ENCODE data around the gene SHC2.
"Not testable (repeated sequence)": the region's sequence is repeated elsewhere in the genome, so short reads cannot be mapped to it uniquely, and the experiment has no call there.

The SHC2 gene

DNA sequence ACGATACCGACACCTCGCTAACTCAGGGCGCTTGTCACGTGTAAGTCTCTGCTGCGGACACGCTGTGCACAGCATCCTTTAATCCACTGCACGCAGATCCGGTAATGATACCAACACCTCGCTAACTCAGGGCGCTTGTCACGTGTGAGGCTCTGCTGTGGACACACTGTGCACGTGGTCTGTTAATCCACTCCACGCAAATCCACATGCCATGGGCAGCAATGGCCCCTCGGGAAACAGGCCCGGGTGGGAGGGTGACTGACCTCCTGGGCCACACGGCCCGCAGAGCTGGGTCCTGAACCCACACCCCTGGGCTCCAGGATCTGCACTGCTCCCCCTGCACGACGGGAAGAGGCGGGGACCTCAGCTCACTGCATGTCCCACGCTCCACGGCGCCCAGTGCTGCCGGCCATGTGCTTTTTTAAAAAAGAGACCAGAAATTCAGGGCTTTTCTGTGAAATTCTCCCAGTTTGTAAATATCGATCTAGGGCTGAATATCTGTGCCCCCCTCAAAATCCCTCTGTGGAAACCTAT is 16.1 kb downstream of the SHC2 start:
- FAIRE-seq, result no peak

- FAIRE-seq, result no peak
Observed at GRCh38 chr19:443005-443404, 17.8 kb downstream of the SHC2 start.

GRCh38 chr19:442085-442484 is 18.7 kb downstream of the SHC2 start:
- FAIRE-seq, result no peak

DNA sequence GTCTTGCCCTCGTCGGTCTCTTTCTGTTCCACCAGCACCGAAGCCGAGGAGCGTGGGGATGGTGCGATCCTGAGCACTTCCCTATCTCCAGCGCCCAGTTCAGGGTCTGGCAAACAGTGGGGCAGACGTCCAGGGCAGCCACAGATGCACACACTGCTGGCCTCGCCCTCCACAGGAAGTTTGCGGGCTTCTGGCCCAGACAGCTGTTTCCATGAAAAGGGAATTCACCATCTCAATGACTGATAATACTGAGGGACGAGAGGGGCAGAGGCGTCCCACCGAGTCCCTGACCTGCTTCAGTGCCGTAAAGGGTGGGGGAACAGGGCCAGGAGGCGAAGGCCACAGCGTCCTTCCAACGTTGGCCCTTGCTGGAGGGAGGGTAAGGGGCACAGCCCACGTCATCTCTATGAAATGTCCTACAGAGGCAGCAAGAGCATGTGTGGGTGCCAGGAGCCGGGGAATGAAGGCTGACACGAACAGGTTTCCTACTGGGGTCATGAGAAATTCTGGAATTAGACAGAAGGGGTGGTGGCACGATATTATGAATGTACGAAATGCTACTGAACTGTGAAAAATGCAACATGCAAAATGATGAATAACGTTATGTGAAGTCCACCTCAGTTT is 19.5 kb downstream of the SHC2 start:
- no peak for FAIRE-seq

GRCh38 chr19:440391-441212 is 20.2 kb downstream of the SHC2 start:
- FAIRE-seq, result no peak

DNA sequence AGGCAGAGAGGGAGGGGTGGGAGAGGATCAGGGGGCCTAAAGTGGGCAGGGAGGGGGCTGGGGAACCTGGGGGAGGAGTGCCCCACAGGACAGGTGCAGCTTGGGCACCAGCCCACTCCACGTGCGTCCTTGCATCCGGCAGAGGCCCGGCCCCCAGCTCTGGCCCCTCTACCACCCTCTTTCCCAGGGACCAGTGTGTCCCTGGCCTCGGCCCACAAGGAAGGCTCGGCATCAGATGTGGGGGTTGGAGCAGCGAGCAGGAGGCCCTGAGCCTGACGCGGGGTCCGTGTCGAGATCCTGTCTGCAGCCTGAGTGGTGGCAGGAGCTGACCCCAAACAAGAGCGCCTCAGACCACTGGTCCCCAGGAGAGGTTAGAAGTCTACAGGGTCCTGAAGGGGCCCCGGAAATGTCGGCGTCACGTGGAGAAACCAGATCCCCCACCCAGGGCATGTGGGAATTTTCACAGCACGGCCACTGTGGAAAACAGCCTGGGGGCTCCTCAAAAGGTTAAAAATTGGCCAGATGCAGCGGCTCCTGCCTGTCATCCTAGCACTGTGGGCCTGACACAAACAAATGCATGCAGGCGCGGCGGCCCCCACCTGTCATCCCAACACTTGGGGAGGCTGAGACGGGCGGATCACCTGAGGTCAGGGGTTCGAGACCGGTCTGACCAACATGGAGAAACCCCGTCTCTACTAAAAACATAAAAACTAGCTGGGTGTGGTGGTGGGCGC is 21.5 kb downstream of the SHC2 start:
- FAIRE-seq, result no peak

DNA sequence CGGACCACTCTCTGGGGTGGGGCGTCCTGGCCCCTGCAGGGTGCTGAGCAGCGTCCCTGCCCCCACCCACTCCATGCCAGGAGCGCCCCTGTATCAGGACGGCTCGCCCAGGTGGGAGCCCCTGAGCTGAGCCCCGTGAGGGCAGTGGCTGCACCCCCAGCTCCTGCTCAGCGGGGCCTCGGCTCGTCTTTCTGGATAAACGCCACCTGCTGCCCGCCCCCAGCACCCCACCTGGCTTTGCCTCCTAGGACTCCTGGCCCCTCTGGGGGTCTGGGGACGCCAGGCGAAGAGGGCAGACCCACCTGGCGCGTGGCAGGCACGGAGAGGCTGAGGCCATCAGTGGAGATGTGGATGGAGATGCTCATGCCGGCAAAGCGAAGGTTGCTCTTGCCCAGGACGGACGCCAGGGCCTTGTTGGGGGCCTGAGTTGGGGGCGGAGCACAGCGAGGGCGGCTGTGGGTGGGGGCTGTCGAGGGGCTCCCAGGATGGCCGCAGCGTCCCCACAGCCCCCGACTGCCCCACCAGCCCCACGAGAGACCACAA is 22.3 kb downstream of the SHC2 start:
- no peak for FAIRE-seq

- no peak for FAIRE-seq
Observed at GRCh38 chr19:437041-437440, 23.8 kb downstream of the SHC2 start.

DNA sequence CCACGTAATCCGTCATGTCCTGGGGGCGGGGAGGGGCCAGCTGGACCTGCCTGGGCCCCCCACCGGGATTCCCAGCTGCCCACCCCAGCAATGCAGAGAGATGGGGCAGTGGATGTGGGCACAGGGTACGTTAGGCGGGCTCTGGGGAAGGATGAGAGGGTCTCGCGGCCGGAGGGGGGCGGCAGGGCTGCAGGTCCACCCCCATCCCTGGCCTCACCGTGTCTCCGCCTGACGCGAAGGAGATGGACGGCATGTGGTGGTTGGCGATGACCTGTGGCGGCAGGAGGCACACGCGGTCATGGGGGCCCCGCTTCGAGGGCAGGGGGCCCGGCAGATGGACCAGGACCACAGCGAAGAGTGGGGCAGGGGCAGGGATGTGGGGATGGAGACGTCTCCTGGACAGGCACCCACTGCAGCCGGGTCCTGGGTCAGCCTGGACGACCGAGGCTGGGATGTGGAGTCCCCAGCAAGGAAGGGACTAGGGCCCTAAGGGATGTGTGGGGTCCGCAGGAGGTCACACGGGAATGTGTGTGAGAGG is 24.4 kb downstream of the SHC2 start:
- no peak for FAIRE-seq

DNA sequence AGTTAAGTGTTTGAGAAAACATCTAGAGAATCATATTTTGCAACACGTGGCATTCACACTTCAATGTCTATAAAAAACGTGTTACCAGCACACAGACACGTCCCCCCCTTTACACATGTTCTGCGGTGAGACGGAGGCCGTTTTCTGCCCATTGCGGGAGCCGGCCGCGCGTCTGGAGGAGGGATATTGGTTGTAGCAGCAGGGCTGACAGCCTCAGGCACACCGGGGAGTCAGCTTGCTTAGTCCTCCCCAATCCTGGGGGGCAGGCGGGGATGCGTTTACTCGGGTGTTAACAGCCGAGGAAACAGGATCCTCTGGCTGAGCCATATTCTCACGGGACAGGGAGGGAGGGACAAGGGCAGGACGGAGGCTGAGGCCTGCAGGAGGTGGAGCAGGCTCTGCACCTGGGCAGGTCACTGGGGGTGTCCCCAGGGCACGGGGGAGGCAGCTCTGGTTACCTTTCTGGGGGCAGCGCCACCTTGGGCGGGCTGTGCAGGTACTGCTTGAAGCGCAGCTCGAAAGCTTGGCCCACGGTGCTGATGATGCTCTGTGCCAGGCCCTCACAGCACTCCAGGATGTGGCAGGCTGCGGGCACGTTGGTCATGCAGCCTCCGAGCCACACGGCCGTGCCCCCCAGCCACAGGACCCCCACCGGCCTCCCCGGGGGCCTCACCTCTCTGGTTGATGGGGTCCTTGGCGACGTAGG is 25.0 kb downstream of the SHC2 start:
- FAIRE-seq, result no peak

- FAIRE-seq, result no peak
Observed at GRCh38 chr19:435056-435706, 25.7 kb downstream of the SHC2 start.

- FAIRE-seq, result no peak
Observed at GRCh38 chr19:434152-434960, 26.5 kb downstream of the SHC2 start.

DNA sequence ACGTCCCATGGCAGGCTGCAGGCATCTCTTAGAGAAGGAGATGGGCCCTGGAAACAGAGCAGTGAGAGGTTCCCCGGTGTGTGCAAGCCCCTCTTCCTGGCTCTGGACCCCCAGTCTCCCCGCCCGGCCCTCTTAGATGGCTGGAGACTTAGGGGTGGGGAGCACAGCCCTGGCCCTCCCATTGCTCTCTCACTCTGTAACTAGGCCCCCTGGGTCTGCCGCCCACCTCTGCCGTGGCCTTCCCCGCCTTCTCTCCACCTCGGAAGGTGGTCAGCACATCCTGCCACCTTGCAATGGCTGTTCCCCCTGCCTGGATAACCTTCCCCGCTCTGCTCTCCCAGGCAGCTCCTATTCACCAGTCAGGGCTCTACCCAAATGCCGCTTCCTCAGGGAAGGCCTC is 30.1 kb downstream of the SHC2 start:
- FAIRE-seq, result no peak

DNA sequence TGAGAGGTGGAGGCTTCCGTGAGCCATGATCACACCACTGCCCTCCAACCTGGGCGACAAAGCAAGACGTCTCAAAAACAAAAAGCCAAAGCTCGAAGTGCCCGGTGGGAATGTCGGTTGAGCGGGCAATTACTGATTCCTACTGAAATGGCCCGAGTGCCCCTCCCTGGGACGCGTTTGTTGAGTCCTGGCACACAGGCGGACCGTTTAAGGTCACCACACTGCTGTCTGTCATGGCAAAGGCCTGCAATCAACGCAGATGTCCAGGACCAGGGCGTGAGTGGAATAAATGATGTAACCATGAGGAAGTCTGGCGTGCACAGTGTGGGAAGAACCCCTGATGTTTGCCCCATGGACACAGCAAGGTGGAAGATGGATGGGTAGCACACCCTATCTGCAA is 32.7 kb downstream of the SHC2 start:
- no peak for FAIRE-seq

GRCh38 chr19:427675-428074 is 33.2 kb downstream of the SHC2 start:
- FAIRE-seq, result not testable (repeated sequence)

GRCh38 chr19:426725-427445 is 33.9 kb downstream of the SHC2 start:
- no peak for FAIRE-seq

DNA sequence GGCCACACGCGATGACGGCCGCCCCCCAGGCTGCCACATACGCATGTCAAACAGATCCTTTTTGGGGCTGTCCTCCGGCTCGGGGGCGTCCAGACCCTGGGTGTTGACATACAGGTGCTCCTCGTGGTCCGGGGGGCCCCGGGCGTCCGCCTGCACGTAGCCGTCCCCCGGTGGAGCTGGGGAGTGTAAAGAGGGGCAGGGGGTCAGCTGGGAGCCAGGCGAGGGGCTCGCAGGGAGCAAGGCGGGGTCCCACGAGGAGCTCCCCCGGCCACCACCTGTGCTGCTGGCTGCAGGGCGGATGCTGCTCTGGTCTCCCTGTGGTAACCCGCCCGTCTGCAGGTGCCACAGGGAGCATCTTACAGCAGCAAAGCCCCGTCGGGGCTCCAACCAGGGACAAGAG is 35.8 kb downstream of the SHC2 start:
- FAIRE-seq, result no peak

DNA sequence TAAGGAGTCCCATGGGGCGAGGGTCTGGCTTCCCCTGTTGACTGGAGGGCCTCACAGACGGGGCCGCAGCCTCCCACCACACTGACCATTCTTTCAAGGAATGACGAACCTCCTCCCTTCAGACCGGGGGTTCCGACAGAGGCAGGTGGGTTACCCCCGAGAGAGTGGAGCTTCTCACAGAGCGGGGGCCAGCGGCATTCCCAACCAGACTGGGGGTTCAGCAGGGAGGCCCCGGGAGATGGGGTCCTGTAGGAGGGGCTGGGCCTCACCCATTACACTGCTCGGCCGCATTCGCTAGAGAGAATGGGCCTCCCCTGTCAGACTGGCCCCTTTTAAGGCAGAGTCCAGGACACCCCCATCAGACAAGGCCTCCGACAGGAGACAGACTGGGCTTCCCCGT is 36.3 kb downstream of the SHC2 start:
- FAIRE-seq, result no peak

DNA sequence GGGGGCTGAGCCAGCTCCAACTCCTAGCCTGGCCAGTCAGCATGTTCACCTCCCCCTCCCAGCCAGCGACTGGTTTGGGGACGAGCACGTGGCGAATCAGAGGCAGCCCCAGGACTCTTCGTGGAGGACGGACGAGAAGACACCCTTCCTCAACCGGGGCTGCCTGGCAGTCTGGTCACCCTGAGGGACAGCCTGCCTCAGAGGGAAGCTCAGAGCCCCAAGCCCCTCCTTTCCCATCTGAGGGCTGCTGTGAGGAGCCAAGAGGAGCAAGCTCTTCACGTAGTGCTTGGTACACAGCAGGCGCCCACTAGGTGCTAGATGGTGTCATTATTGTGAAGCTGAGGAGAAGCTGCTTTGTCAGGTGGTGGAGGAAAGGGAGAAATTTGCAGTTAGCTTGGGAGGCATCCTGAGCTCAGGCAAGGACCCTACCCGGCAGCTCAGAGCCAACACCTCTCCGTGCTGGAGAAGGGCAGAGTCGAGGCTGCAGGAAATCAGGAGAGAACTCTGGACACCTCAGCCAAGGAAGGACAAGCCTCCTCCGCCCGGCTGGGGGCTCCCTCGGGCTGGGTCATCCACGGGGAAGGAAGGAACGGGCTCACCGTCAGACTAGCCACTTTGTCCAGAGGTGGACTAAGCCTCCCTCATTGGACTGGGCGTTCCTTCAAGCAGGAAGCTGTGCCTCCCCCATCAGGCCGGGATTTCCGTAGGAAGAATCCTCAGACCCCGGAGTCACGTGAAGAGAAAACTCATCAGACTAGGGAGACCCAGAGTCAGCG is 37.0 kb downstream of the SHC2 start:
- no peak for FAIRE-seq

- FAIRE-seq, result not testable (repeated sequence)
Observed at GRCh38 chr19:422917-423226, 38.0 kb downstream of the SHC2 start.

All from G401.6 (cell line).